Renal cortex interstitium (tissue), 11 donors: Measurements from ENCODE around the gene PCED1B. TPM values are rescaled to one million over a fixed set of nuclear protein-coding genes. Genes with fewer than 3 reads are reported as not detected.
A peak's percentile ranks its signal among the peaks of the same experiment; 100 is the strongest.
"Not testable (repeated sequence)": the region's sequence is repeated elsewhere in the genome, so short reads cannot be mapped to it uniquely, and the experiment has no call there.

Source experiments
- DNase-seq, 11 donors: peaks; one replicate each; pipeline ENCODE4 v3.0.0-alpha.2; 2013; ENCODE audit warnings: low read depth in 9 of 11, low spot score in 4 of 11; ENCODE audit errors: extremely low read depth in 1 of 11
- polyA plus RNA-seq, 3 donors: library from polyadenylated mRNA; unstranded; fragments of 120-200 nt; gene quantifications; one replicate each; pipeline ENCODE4 v1.2.1, GENCODE V29; 2013; ENCODE audit not compliant: insufficient read length in 3 of 3

PCED1B gene
- polyA plus RNA-seq, 3 donors, result 3.3 to 5.8 (median 4.1) TPM

GRCh38 chr12:47149146-47149545 is 69.7 kb downstream of the PCED1B start:
- no peak for DNase-seq

GRCh38 chr12:47152095-47152494 is 72.7 kb downstream of the PCED1B start:
- DNase-seq, result no peak

GRCh38 chr12:47155457-47156166 is 76.2 kb downstream of the PCED1B start:
- no peak for DNase-seq

GRCh38 chr12:47156167-47156736 is 76.8 kb downstream of the PCED1B start:
- DNase-seq, result no peak

GRCh38 chr12:47158792-47159191 is 79.4 kb downstream of the PCED1B start:
- DNase-seq, result no peak

GRCh38 chr12:47159348-47159747 is 79.9 kb downstream of the PCED1B start:
- DNase-seq, result no peak

- DNase-seq, result no peak
Observed at GRCh38 chr12:47160316-47161244, 81.2 kb downstream of the PCED1B start.

- no peak for DNase-seq
Observed at GRCh38 chr12:47164116-47164515, 84.7 kb downstream of the PCED1B start.

- DNase-seq, result no peak
Observed at GRCh38 chr12:47164724-47165439, 85.5 kb downstream of the PCED1B start.

GRCh38 chr12:47165934-47166333 is 86.5 kb downstream of the PCED1B start:
- DNase-seq, result no peak

- DNase-seq, result no peak
Observed at GRCh38 chr12:47166365-47166764, 86.9 kb downstream of the PCED1B start.

GRCh38 chr12:47170281-47170680 is 90.9 kb downstream of the PCED1B start:
- not testable (repeated sequence) for DNase-seq

- no peak for DNase-seq
Observed at GRCh38 chr12:47178014-47178413, 98.6 kb downstream of the PCED1B start.

GRCh38 chr12:47182164-47182938 is 102.9 kb downstream of the PCED1B start:
- not testable (repeated sequence) for DNase-seq

GRCh38 chr12:47184229-47184628 is 104.8 kb downstream of the PCED1B start:
- DNase-seq, result no peak

GRCh38 chr12:47184813-47185212 is 105.4 kb downstream of the PCED1B start:
- DNase-seq, result peak in 1 of 11 donors; percentile 13

GRCh38 chr12:47186246-47186645 is 106.8 kb downstream of the PCED1B start:
- DNase-seq, result no peak

- DNase-seq, result no peak
Observed at GRCh38 chr12:47188576-47189441, 109.4 kb downstream of the PCED1B start.
